Spleen (tissue), 11 donors: ENCODE results near the gene PCDHGA11. TPM values are rescaled to one million over a fixed set of nuclear protein-coding genes. Genes with fewer than 3 reads are reported as not detected.
A peak's percentile ranks its signal among the peaks of the same experiment; 100 is the strongest.
"Not testable (repeated sequence)": the region's sequence is repeated elsewhere in the genome, so short reads cannot be mapped to it uniquely, and the experiment has no call there.

ENCODE experiments used
- DNase-seq: peaks from one replicate; pipeline ENCODE4 v3.0.0-alpha.2; 2020
- H3K27ac ChIP-seq, 8 donors: fragments of 200-600 bp; sonication (generic) in 7 of 8; 1 replicate in 4 of 8; 2 replicates in 4 of 8; pipeline versions ENCODE4 v1.5.0 to v1.8.0; 2016 to 2021; ENCODE audit warnings: inconsistent platforms in 4 of 8, mild to moderate bottlenecking in 4 of 8, moderate library complexity in 1 of 8
- H3K27me3 ChIP-seq, 7 donors: fragments of 200-600 bp; sonication (generic) in 6 of 7; replicated peaks in 1 of 7; 1 replicate in 4 of 7; 2 replicates in 3 of 7; pipeline versions ENCODE4 v1.5.0 to v1.8.0; 2016 to 2021; ENCODE audit warnings: inconsistent platforms in 3 of 7, mild to moderate bottlenecking in 1 of 7
- H3K36me3 ChIP-seq, 6 donors: fragments of 200-600 bp; sonication (generic) in 5 of 6; 1 replicate in 4 of 6; 2 replicates in 2 of 6; pipeline versions ENCODE4 v1.5.0 to v1.8.0; 2016 to 2021; ENCODE audit warnings: inconsistent platforms in 2 of 6
- H3K4me1 ChIP-seq, 6 donors: fragments of 200-600 bp; sonication (generic) in 5 of 6; 1 replicate in 3 of 6; 2 replicates in 3 of 6; pipeline versions ENCODE4 v1.5.0 to v1.8.0; 2016 to 2021; ENCODE audit warnings: inconsistent platforms in 3 of 6
- H3K4me3 ChIP-seq, 8 donors: fragments of 200-600 bp; sonication (generic) in 7 of 8; 1 replicate in 4 of 8; 2 replicates in 4 of 8; pipeline versions ENCODE4 v1.5.0 to v1.8.0; 2016 to 2021; ENCODE audit warnings: inconsistent platforms in 4 of 8, mild to moderate bottlenecking in 4 of 8, moderate library complexity in 2 of 8
- H3K9me3 ChIP-seq, 8 donors: fragments of 200-600 bp; sonication (generic) in 7 of 8; 1 replicate in 4 of 8; 2 replicates in 4 of 8; pipeline versions ENCODE4 v1.5.0 to v1.8.0; 2016 to 2021; ENCODE audit warnings: inconsistent platforms in 4 of 8
- POLR2A ChIP-seq, 3 donors: fragments of 450-650 bp; IDR thresholded peaks; one replicate each; pipeline ENCODE4 v1.5.1; 2017; ENCODE audit warnings: antibody characterized with exemption in 3 of 3, mild to moderate bottlenecking in 1 of 3
- POLR2AphosphoS5 ChIP-seq, 3 donors: sonication (generic); formaldehyde crosslinking; IDR thresholded peaks; one replicate each; pipeline ENCODE4 v1.5.1; 2017; ENCODE audit warnings: antibody characterized with exemption in 3 of 3
- WGBS, 5 donors: extraction: QIAGEN DNeasy Blood & Tissue Kit in 3 of 5; methylation state at CpG; one replicate each; pipeline versions ENCODE4 v1.1.5 to v1.1.7; 2013 to 2018; 5-methylcytosine and 5-hydroxymethylcytosine counted together
- intact Hi-C: fragments of 100-400 bp; cut with DNase I; formaldehyde crosslinking; loops from one replicate; pipeline ENCODE4 v1.15.0; 2023; ENCODE audit warnings: low total_unique reads
- polyA plus RNA-seq, 3 donors: library from polyadenylated mRNA; stranded (reverse); fragments of 200-250 nt; gene quantifications; one replicate each; pipeline ENCODE4 v1.2.1, GENCODE V29; 2013
- total RNA-seq, 7 donors: library from RNA; depleted of rRNA in 3 of 7; stranded (reverse); fragments of >200 nt in 3 of 7; fragmentation: NEBNext Ultra II Directional in 4 of 7; extraction: Animal tissue kit (Norgen Biotek cat#: 25700) in 4 of 7; gene quantifications; one replicate each; pipeline versions ENCODE4 v1.1.0 to v1.2.1, GENCODE V29; 2016 to 2021
- TF ChIP-seq, protein P1 (sequence below), 11 experiments: fragments of 200-600 bp in 7 of 11; fragments of 450-650 bp in 4 of 11; sonication (generic) in 4 of 11; IDR thresholded peaks in 8 of 11; conservative IDR thresholded peaks in 3 of 11; 1 replicate in 7 of 11; 2 replicates in 4 of 11; pipeline versions ENCODE4 v1.4.0 to v1.8.0; 2016 to 2021; ENCODE audit warnings: antibody characterized with exemption in 11 of 11, inconsistent platforms in 4 of 11, mild to moderate bottlenecking in 1 of 11
- donor health status: healthy with polysubstance abuse.
- donor health status: DM: no; HTN: no; CAD: no; lungs with moderate emphysema.
- donor health status: DM: no; HTN: no; CAD: no.
- donor health status: Bipolar disorder and iron deficiency.
- donor health status: healthy.
- donor health status: DM: no; HTN: no; CAD: no.
- donor health status: DM: yes; HTN: yes; CAD: no.

PCDHGA11 gene
- total and polyA plus RNA-seq, 10 donors: 0.13 to 5.7 (median 2.8) TPM

DNA sequence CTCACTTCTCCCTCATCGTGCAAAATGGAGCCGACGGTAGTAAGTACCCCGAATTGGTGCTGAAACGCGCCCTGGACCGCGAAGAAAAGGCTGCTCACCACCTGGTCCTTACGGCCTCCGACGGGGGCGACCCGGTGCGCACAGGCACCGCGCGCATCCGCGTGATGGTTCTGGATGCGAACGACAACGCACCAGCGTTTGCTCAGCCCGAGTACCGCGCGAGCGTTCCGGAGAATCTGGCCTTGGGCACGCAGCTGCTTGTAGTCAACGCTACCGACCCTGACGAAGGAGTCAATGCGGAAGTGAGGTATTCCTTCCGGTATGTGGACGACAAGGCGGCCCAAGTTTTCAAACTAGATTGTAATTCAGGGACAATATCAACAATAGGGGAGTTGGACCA is 10.4 kb downstream of the PCDHGA11 start:
- H3K4me3 ChIP-seq: peak overlapping the region in 7 of 8 donors; percentile 6 to 58 (median 29)
- peaks cover 0 to 79% (median 14%) of the 10 kb centered on the region in 7 donors for H3K27me3 ChIP-seq

DNA sequence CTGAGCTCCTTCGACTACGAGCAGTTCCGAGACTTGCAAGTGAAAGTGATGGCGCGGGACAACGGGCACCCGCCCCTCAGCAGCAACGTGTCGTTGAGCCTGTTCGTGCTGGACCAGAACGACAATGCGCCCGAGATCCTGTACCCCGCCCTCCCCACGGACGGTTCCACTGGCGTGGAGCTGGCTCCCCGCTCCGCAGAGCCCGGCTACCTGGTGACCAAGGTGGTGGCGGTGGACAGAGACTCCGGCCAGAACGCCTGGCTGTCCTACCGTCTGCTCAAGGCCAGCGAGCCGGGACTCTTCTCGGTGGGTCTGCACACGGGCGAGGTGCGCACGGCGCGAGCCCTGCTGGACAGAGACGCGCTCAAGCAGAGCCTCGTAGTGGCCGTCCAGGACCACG is 11.5 kb downstream of the PCDHGA11 start:
- Histone ChIP-seq H3K9me3 (peaks cover 0 to 100% (median 97%) of the 10 kb centered on the region in 8 donors), H3K4me1 (peaks cover 0 to 19% (median 0%) of the 10 kb centered on the region in 6 donors), H3K27me3 (peaks cover 0 to 69% (median 14%) of the 10 kb centered on the region in 7 donors), H3K4me3 (peak overlapping the region in 1 of 8 donors; percentile 58)
- H3K27ac ChIP-seq, DNase-seq, intact Hi-C loops, H3K36me3 ChIP-seq: not testable (repeated sequence)
- 32 to 73% (median 43%) methylated on average over 21 to 38 of the region's 38 CpGs for WGBS, 5 donors

More for the DNA sequence above, 10.4 kb downstream of the PCDHGA11 start:
- TF ChIP-seq, protein P1, sequence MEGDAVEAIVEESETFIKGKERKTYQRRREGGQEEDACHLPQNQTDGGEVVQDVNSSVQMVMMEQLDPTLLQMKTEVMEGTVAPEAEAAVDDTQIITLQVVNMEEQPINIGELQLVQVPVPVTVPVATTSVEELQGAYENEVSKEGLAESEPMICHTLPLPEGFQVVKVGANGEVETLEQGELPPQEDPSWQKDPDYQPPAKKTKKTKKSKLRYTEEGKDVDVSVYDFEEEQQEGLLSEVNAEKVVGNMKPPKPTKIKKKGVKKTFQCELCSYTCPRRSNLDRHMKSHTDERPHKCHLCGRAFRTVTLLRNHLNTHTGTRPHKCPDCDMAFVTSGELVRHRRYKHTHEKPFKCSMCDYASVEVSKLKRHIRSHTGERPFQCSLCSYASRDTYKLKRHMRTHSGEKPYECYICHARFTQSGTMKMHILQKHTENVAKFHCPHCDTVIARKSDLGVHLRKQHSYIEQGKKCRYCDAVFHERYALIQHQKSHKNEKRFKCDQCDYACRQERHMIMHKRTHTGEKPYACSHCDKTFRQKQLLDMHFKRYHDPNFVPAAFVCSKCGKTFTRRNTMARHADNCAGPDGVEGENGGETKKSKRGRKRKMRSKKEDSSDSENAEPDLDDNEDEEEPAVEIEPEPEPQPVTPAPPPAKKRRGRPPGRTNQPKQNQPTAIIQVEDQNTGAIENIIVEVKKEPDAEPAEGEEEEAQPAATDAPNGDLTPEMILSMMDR (IDR thresholded peaks at IDR 0.05 in 8 of 11, conservative IDR thresholded peaks at IDR 0.05 in 3 of 11): no peak
- TF ChIP-seq POLR2AphosphoS5 (IDR thresholded peaks at IDR 0.05) (peak in 1 of 3 donors; percentile 37), POLR2A (IDR thresholded peaks at IDR 0.05) (no peak)
- intact Hi-C loops: no loop called here
- peaks cover 0 to 8% (median 0%) of the 10 kb centered on the region in 6 donors for H3K36me3 ChIP-seq
- no peak overlapping the region for H3K27ac ChIP-seq
- no peak for DNase-seq
- H3K4me1 ChIP-seq: peaks cover 0 to 19% (median 0%) of the 10 kb centered on the region in 6 donors
- H3K9me3 ChIP-seq: peaks cover 0 to 100% (median 98%) of the 10 kb centered on the region in 8 donors
- WGBS, 5 donors: 9 to 22% (median 17%) methylated on average over 16 to 37 of the region's 37 CpGs

DNA sequence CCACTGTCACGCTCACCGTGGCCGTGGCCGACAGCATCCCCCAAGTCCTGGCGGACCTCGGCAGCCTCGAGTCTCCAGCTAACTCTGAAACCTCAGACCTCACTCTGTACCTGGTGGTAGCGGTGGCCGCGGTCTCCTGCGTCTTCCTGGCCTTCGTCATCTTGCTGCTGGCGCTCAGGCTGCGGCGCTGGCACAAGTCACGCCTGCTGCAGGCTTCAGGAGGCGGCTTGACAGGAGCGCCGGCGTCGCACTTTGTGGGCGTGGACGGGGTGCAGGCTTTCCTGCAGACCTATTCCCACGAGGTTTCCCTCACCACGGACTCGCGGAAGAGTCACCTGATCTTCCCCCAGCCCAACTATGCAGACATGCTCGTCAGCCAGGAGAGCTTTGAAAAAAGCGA is 11.9 kb downstream of the PCDHGA11 start:
- H3K36me3 ChIP-seq, intact Hi-C loops, H3K4me3 ChIP-seq, H3K27ac ChIP-seq, DNase-seq: not testable (repeated sequence)
- Histone ChIP-seq H3K4me1 (peaks cover 0 to 19% (median 0%) of the 10 kb centered on the region in 6 donors), H3K27me3 (peaks cover 0 to 65% (median 14%) of the 10 kb centered on the region in 7 donors), H3K9me3 (peaks cover 0 to 100% (median 96%) of the 10 kb centered on the region in 8 donors)
- WGBS, 5 donors: 20 to 36% (median 30%) methylated on average over 11 to 29 of the region's 29 CpGs

DNA sequence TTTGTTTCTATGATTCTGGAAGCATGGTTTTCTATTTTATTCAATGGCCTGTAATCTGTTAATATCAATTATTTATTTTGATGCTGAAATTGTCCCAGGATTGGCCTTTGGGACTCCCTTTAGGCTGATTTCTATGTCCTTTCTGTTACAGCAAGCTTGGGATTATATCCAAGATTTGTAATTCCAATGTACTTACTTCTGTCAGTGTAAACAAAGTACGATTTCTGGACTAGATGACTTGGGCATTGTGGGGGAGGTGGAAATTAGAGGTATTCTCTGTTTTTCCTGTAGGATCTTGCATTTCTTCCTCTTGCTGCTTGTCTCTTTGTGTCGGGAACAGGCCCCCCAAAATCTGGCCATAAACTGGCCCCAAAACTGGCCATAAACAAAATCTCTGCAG is 13.2 kb downstream of the PCDHGA11 start:
- peaks cover 0 to 52% (median 14%) of the 10 kb centered on the region in 7 donors for H3K27me3 ChIP-seq
- H3K4me3 ChIP-seq: no peak overlapping the region
- WGBS, 5 donors: 78 to 88% (median 86%) methylated on average over 2 of the region's 2 CpGs
- no peak overlapping the region for H3K27ac ChIP-seq
- intact Hi-C loops: no loop called here
- H3K9me3 ChIP-seq: peaks cover 0 to 98% (median 90%) of the 10 kb centered on the region in 8 donors
- DNase-seq: no peak
- H3K36me3 ChIP-seq: no peaks in the 10 kb centered on the region
- peaks cover 0 to 19% (median 0%) of the 10 kb centered on the region in 6 donors for H3K4me1 ChIP-seq
- TF ChIP-seq, protein P1 (IDR thresholded peaks at IDR 0.05 in 8 of 11, conservative IDR thresholded peaks at IDR 0.05 in 3 of 11): no peak
- no peak for TF ChIP-seq POLR2A (IDR thresholded peaks at IDR 0.05)
- TF ChIP-seq POLR2AphosphoS5 (IDR thresholded peaks at IDR 0.05): no peak

DNA sequence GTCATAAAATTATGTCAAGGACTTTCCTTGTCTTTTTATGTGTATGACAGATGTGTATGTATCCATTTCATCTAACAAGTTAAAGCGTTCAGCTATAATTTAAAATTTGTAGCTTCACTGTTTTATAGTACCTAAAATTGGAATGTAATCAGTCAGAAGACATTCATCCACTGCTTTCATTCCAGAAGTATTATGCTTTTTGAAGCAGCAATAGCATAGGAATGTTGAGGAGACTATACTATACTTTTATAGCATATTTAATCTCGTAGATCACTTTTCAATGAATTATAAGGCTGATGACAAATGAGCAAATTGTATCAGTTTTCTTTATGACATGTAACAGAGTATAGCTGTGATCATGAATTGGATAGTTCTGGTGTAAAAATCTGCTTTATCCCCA is 16.4 kb downstream of the PCDHGA11 start:
- intact Hi-C loops: no loop called here
- no peak for DNase-seq
- H3K27ac ChIP-seq: no peak overlapping the region
- no peaks in the 10 kb centered on the region for H3K36me3 ChIP-seq
- TF ChIP-seq POLR2AphosphoS5 (IDR thresholded peaks at IDR 0.05) (no peak), POLR2A (IDR thresholded peaks at IDR 0.05) (no peak)
- TF ChIP-seq, protein P1 (IDR thresholded peaks at IDR 0.05 in 8 of 11, conservative IDR thresholded peaks at IDR 0.05 in 3 of 11): no peak
- H3K4me3 ChIP-seq: no peak overlapping the region
- H3K27me3 ChIP-seq: peaks cover 0 to 21% (median under 1%) of the 10 kb centered on the region in 7 donors
- H3K9me3 ChIP-seq: peaks cover 0 to 98% (median 88%) of the 10 kb centered on the region in 8 donors
- no peaks in the 10 kb centered on the region for H3K4me1 ChIP-seq
- whole genome bisulfite sequencing, 5 donors: 81 to 95% (median 87%) methylated on average over 2 of the region's 2 CpGs
